Esophagus mucosa (tissue), 1 donor: ENCODE data around the gene OR10J5. TPM values are rescaled to one million over a fixed set of nuclear protein-coding genes. Genes with fewer than 3 reads are reported as not detected.

Experiments
- total RNA-seq: library from RNA; stranded (reverse); gene quantifications from one replicate; pipeline ENCODE4 v1.2.4, GENCODE V29; 2023
- donor health status: DM: yes; HTN: yes; CAD: no.

OR10J5 gene
- total RNA-seq, 1 donor from 2014 or later = not detected

Other genes starting within 250 kb of the OR10J5 start
- 0.16 TPM for gene FCER1A, start 233.7 kb downstream of the OR10J5 start, total RNA-seq
- not detected for gene OR10J4, start 103.8 kb downstream of the OR10J5 start, total RNA-seq
- gene OR10J1, start 96.3 kb downstream of the OR10J5 start, total RNA-seq = not detected
- gene APCS, start 51.8 kb upstream of the OR10J5 start, total RNA-seq = not detected
- not detected for gene CRP, start 178.6 kb upstream of the OR10J5 start, total RNA-seq
- gene DUSP23, start 245.0 kb upstream of the OR10J5 start, total RNA-seq = 62.4 TPM